Panc1 (cell line): ENCODE measurements around the gene BACH2.

Source experiments
- POLR2AphosphoS5 ChIP-seq: IDR thresholded peaks from 2 replicates; pipeline ENCODE4 v1.6.1; 2012; ENCODE audit warnings: mild to moderate bottlenecking, low read depth, low read length, moderate library complexity
- TF ChIP-seq, protein P1 (sequence below): fragments of 450-650 bp; IDR thresholded peaks from 2 replicates; pipeline ENCODE4 v1.5.1; 2017; ENCODE audit warnings: mild to moderate bottlenecking

DNA sequence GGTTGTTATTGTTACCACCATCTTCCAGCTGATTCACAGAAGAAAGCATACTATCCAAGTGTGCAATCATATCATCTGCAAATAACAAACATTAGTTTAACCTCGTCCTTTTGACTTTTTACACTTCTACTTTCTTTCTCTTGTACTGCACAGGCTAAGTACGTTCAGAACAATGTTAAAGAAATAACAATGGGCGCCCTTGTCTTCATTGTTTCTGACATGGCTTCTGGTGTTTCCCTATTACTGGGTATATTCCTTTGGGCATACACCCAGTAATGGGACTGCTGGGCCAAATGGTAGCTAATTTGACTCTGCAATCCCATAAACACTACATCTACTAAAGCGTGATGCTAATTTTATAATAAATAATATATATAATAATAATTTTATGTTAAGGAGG lies 255.7 kb downstream of the BACH2 start:
- TF ChIP-seq, protein P1, sequence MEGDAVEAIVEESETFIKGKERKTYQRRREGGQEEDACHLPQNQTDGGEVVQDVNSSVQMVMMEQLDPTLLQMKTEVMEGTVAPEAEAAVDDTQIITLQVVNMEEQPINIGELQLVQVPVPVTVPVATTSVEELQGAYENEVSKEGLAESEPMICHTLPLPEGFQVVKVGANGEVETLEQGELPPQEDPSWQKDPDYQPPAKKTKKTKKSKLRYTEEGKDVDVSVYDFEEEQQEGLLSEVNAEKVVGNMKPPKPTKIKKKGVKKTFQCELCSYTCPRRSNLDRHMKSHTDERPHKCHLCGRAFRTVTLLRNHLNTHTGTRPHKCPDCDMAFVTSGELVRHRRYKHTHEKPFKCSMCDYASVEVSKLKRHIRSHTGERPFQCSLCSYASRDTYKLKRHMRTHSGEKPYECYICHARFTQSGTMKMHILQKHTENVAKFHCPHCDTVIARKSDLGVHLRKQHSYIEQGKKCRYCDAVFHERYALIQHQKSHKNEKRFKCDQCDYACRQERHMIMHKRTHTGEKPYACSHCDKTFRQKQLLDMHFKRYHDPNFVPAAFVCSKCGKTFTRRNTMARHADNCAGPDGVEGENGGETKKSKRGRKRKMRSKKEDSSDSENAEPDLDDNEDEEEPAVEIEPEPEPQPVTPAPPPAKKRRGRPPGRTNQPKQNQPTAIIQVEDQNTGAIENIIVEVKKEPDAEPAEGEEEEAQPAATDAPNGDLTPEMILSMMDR = no peak
- no peak for TF ChIP-seq POLR2AphosphoS5
